ENCODE data around the gene NOL9.

Gene NOL9

DNA sequence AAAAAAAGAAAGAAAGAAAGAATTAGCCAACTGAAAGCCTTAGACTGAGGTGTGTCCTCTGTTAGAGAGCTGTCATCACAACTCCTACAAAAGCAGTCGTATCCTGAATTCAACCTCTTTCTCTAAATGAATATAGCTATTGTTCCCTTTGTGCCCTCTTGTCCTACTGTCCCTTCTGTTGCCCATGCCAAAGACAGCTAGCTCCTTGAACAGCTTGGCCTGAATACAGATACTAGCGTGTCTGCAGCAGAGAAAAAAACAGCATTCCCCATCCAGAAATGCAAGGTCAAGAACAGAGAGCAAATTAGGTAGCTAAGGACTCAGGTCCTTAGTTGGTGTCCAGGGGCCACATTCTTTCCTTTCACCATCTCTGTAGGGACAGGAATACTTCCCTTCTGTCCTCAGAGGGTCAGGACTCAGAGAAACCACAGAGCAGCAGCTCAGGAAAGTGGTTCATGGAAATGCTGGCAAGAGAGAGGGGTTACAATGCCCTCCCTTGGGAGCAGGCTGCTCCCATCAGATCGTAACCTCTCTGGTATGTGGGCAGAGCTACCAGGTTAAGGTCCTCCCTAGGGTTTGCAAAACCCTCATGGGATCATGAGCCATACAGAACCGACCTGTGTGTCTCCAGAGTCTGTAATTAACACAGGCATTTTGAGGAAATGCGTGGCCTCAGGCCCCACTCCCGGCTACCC is 23.7 kb upstream of the NOL9 start:
- peak; percentile 18 to 58 for DNase-seq
- Histone ChIP-seq H3K9me3 (ENCODE audit: insufficient read depth, low read depth, low read length) (peaks cover 3% of the 10 kb centered on the region), H2AFZ (ENCODE audit: insufficient read depth, low read length, poor library complexity) (no peak overlapping the region), H3K79me2 (ENCODE audit: control insufficient read depth, insufficient read depth, low read length, poor library complexity) (peaks cover 3% of the 10 kb centered on the region), H3K27me3 (ENCODE audit: insufficient read depth, low read length) (no peaks in the 10 kb centered on the region), H2BK120ac (ENCODE audit: insufficient read depth, low read length, poor library complexity) (no peak overlapping the region), H3K18ac (ENCODE audit: low read length) (no peak overlapping the region), H3K4me1 (ENCODE audit: control insufficient read depth in 1 of 2, insufficient read depth in 2 of 2, low read length in 2 of 2) (peaks cover 11 to 12% of the 10 kb centered on the region in 2 experiments), H4K8ac (ENCODE audit: low read depth, low read length) (no peak overlapping the region), H3K79me1 (ENCODE audit: low read length) (peaks cover 6% of the 10 kb centered on the region), H2BK12ac (ENCODE audit: low read length) (no peak overlapping the region), H4K91ac (ENCODE audit: low read depth, low read length) (no peak overlapping the region), H2BK5ac (ENCODE audit: low read depth, low read length, poor library complexity) (no peak overlapping the region), H3K4me2 (ENCODE audit: low read length) (no peak overlapping the region), H3K36me3 (ENCODE audit: control insufficient read depth in 1 of 2, insufficient read depth in 2 of 2, low read length in 2 of 2) (peaks cover 0 to 8% of the 10 kb centered on the region in 2 experiments), H3K23ac (ENCODE audit: low read length) (no peak overlapping the region), H3K4ac (ENCODE audit: low read depth, low read length) (no peak overlapping the region), H3K14ac (ENCODE audit: low read length) (no peak overlapping the region), H2AK5ac (ENCODE audit: low read length) (no peak overlapping the region), H3K27ac (ENCODE audit: low read depth, low read length) (no peak overlapping the region), H3K9ac (ENCODE audit: low read length) (no peak overlapping the region), H4K12ac (ENCODE audit: low read depth, low read length) (no peak overlapping the region), H3K4me3 (ENCODE audit: low read depth, low read length) (no peak overlapping the region)
- no CpG with 5 or more reads among the region's 6 CpGs for WGBS (ENCODE audit: extremely low coverage, insufficient coverage, insufficient read length)

DNA sequence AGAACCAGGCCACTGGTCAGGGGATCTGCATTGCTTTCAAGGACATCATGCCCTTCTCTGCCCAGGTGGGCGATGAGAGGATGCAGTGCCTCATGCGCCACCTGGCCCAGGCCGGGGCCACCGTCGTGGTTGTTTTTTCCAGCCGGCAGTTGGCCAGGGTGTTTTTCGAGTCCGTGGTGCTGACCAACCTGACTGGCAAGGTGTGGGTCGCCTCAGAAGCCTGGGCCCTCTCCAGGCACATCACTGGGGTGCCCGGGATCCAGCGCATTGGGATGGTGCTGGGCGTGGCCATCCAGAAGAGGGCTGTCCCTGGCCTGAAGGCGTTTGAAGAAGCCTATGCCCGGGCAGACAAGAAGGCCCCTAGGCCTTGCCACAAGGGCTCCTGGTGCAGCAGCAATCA is 20.5 kb upstream of the NOL9 start:
- Histone ChIP-seq H3K4ac (ENCODE audit: low read depth, low read length) (no peak overlapping the region), H3K79me2 (ENCODE audit: control insufficient read depth, insufficient read depth, low read length, poor library complexity) (no peaks in the 10 kb centered on the region), H4K91ac (ENCODE audit: low read depth, low read length) (no peak overlapping the region), H3K14ac (ENCODE audit: low read length) (no peak overlapping the region), H3K23ac (ENCODE audit: low read length) (no peak overlapping the region), H3K4me3 (ENCODE audit: low read depth, low read length) (no peak overlapping the region), H2AFZ (ENCODE audit: insufficient read depth, low read length, poor library complexity) (no peak overlapping the region), H3K27ac (ENCODE audit: low read depth, low read length) (no peak overlapping the region), H3K9ac (ENCODE audit: low read length) (no peak overlapping the region), H3K79me1 (ENCODE audit: low read length) (peaks cover 3% of the 10 kb centered on the region), H2AK5ac (ENCODE audit: low read length) (no peak overlapping the region), H3K27me3 (ENCODE audit: insufficient read depth, low read length) (no peaks in the 10 kb centered on the region), H3K4me2 (ENCODE audit: low read length) (no peak overlapping the region), H2BK120ac (ENCODE audit: insufficient read depth, low read length, poor library complexity) (no peak overlapping the region), H3K18ac (ENCODE audit: low read length) (no peak overlapping the region), H3K9me3 (ENCODE audit: insufficient read depth, low read depth, low read length) (peaks cover 9% of the 10 kb centered on the region), H3K36me3 (ENCODE audit: control insufficient read depth in 1 of 2, insufficient read depth in 2 of 2, low read length in 2 of 2) (no peaks in the 10 kb centered on the region), H2BK5ac (ENCODE audit: low read depth, low read length, poor library complexity) (no peak overlapping the region), H4K12ac (ENCODE audit: low read depth, low read length) (no peak overlapping the region), H2BK12ac (ENCODE audit: low read length) (no peak overlapping the region), H3K4me1 (ENCODE audit: control insufficient read depth in 1 of 2, insufficient read depth in 2 of 2, low read length in 2 of 2) (peaks cover 5% of the 10 kb centered on the region in 2 experiments), H4K8ac (ENCODE audit: low read depth, low read length) (no peak overlapping the region)
- WGBS (ENCODE audit: extremely low coverage, insufficient coverage, insufficient read length) = no CpG with 5 or more reads among the region's 14 CpGs
- DNase-seq = no peak

DNA sequence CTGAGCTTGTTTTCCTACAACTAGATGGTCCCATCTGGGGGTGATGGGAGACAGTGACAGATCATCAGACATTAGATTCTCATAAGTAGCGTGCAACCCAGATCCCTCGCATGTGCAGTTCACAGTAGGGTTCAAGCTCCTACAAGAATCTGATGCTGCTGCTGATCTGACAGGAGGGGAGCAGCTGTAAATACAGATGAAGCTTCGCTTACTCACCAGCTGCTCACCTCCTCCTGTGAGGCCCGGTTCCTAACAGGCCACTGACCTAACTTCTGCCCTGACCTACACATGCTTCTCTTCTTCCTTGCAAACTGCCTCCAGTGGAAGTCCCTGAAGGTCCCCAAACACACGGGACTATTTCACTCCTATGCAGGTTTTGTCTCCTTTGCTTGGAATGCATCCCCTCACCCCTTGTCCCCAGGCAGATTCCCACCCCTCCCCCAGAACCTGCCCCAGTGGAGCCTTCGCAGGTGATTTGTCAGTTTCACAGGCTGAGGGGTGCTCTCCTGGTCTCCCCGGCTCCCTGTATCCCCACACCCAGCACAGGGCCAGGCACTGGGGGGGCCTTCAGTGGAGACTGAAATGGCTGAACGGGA is 19.8 kb upstream of the NOL9 start:
- Histone ChIP-seq H3K14ac (ENCODE audit: low read length) (no peak overlapping the region), H4K12ac (ENCODE audit: low read depth, low read length) (no peak overlapping the region), H3K4ac (ENCODE audit: low read depth, low read length) (no peak overlapping the region), H3K4me3 (ENCODE audit: low read depth, low read length) (no peak overlapping the region), H3K27me3 (ENCODE audit: insufficient read depth, low read length) (no peaks in the 10 kb centered on the region), H4K8ac (ENCODE audit: low read depth, low read length) (no peak overlapping the region), H3K79me2 (ENCODE audit: control insufficient read depth, insufficient read depth, low read length, poor library complexity) (no peaks in the 10 kb centered on the region), H2BK120ac (ENCODE audit: insufficient read depth, low read length, poor library complexity) (no peak overlapping the region), H3K9me3 (ENCODE audit: insufficient read depth, low read depth, low read length) (peaks cover 7% of the 10 kb centered on the region), H3K18ac (ENCODE audit: low read length) (no peak overlapping the region), H2AK5ac (ENCODE audit: low read length) (no peak overlapping the region), H3K27ac (ENCODE audit: low read depth, low read length) (no peak overlapping the region), H2BK5ac (ENCODE audit: low read depth, low read length, poor library complexity) (no peak overlapping the region), H4K91ac (ENCODE audit: low read depth, low read length) (no peak overlapping the region), H3K4me1 (ENCODE audit: control insufficient read depth in 1 of 2, insufficient read depth in 2 of 2, low read length in 2 of 2) (peaks cover 0 to under 1% of the 10 kb centered on the region in 2 experiments), H3K23ac (ENCODE audit: low read length) (no peak overlapping the region), H2BK12ac (ENCODE audit: low read length) (no peak overlapping the region), H3K4me2 (ENCODE audit: low read length) (no peak overlapping the region), H3K79me1 (ENCODE audit: low read length) (no peaks in the 10 kb centered on the region), H3K36me3 (ENCODE audit: control insufficient read depth in 1 of 2, insufficient read depth in 2 of 2, low read length in 2 of 2) (no peaks in the 10 kb centered on the region), H2AFZ (ENCODE audit: insufficient read depth, low read length, poor library complexity) (no peak overlapping the region), H3K9ac (ENCODE audit: low read length) (no peak overlapping the region)
- WGBS (ENCODE audit: extremely low coverage, insufficient coverage, insufficient read length) = no CpG with 5 or more reads among the region's 8 CpGs
- DNase-seq = no peak

DNA sequence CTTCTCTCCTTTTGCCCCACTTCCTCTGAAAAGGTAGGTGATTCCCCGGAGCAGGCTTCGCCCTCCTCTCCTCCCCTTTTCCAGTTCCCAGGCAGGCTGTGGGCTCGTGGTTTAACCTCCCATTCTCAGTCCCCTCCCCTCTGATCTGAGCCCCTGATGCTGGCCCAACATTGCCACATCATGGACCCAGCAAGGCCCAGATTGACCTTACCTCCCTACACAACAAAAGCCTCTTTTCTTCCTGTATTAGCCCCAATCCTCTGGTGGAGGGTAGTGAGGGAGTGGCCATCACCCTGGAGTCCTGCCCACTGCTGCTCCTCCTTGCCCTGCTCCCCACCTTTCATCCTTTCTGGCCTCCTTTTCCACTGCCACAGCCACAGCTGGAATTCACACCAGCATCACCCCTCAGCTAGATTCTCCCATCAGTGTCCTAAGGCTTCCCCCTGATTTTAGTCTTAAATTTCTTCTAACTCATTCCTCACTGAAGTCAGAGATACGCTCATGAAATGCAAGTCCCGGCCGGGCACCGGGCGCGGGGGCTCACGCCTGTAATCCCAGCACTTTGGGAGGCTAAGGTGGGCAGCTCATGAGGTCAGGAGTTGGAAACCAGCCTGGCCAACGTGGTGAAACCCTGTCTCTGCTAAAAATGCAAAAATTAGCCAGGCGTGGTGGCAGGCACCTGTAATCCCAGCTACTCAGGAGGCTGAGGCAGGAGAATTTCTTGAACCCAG is 18.5 kb upstream of the NOL9 start:
- no peak overlapping the region for H3K18ac ChIP-seq (ENCODE audit: low read length)
- no peak overlapping the region for H4K8ac ChIP-seq (ENCODE audit: low read depth, low read length)
- H3K4me3 ChIP-seq (ENCODE audit: low read depth, low read length) = no peak overlapping the region
- H3K23ac ChIP-seq (ENCODE audit: low read length) = no peak overlapping the region
- H3K79me1 ChIP-seq (ENCODE audit: low read length) = no peaks in the 10 kb centered on the region
- no peak overlapping the region for H3K4me2 ChIP-seq (ENCODE audit: low read length)
- no peak overlapping the region for H3K4ac ChIP-seq (ENCODE audit: low read depth, low read length)
- no peaks in the 10 kb centered on the region for H3K79me2 ChIP-seq (ENCODE audit: control insufficient read depth, insufficient read depth, low read length, poor library complexity)
- H2AFZ ChIP-seq (ENCODE audit: insufficient read depth, low read length, poor library complexity) = no peak overlapping the region
- no peak overlapping the region for H2AK5ac ChIP-seq (ENCODE audit: low read length)
- H2BK5ac ChIP-seq (ENCODE audit: low read depth, low read length, poor library complexity) = no peak overlapping the region
- no peak overlapping the region for H4K91ac ChIP-seq (ENCODE audit: low read depth, low read length)
- no peak overlapping the region for H2BK120ac ChIP-seq (ENCODE audit: insufficient read depth, low read length, poor library complexity)
- H3K9ac ChIP-seq (ENCODE audit: low read length) = no peak overlapping the region
- no peak for DNase-seq
- no peak overlapping the region for H2BK12ac ChIP-seq (ENCODE audit: low read length)
- no peak overlapping the region for H3K27ac ChIP-seq (ENCODE audit: low read depth, low read length)
- no peak overlapping the region for H3K14ac ChIP-seq (ENCODE audit: low read length)
- H3K4me1 ChIP-seq (ENCODE audit: control insufficient read depth in 1 of 2, insufficient read depth in 2 of 2, low read length in 2 of 2) = no peaks in the 10 kb centered on the region
- no peaks in the 10 kb centered on the region for H3K36me3 ChIP-seq (ENCODE audit: control insufficient read depth in 1 of 2, insufficient read depth in 2 of 2, low read length in 2 of 2)
- no peaks in the 10 kb centered on the region for H3K27me3 ChIP-seq (ENCODE audit: insufficient read depth, low read length)
- no peak overlapping the region for H4K12ac ChIP-seq (ENCODE audit: low read depth, low read length)
- peaks cover 7% of the 10 kb centered on the region for H3K9me3 ChIP-seq (ENCODE audit: insufficient read depth, low read depth, low read length)
- WGBS (ENCODE audit: extremely low coverage, insufficient coverage, insufficient read length) = no CpG with 5 or more reads among the region's 12 CpGs

All from trophoblast cell (in vitro differentiated cells and primary cell).